Suprapubic skin (tissue), 4 donors: ENCODE data around the gene SERPINA9. TPM values are rescaled to one million over a fixed set of nuclear protein-coding genes. Genes with fewer than 3 reads are reported as not detected.

Source experiments
- DNase-seq, 2 donors: peaks; one replicate each; pipeline ENCODE4 v3.0.0-alpha.2; 2019; ENCODE audit warnings: low spot score in 2 of 2
- H3K27ac ChIP-seq: fragments of 200-600 bp; sonication (generic); one replicate; pipeline ENCODE4 v1.5.1; 2019
- H3K27me3 ChIP-seq: fragments of 200-600 bp; sonication (generic); one replicate; pipeline ENCODE4 v1.5.1; 2019
- H3K36me3 ChIP-seq: fragments of 200-600 bp; sonication (generic); one replicate; pipeline ENCODE4 v1.5.1; 2019
- H3K4me1 ChIP-seq: fragments of 200-600 bp; sonication (generic); one replicate; pipeline ENCODE4 v1.5.1; 2019
- H3K4me3 ChIP-seq: fragments of 200-600 bp; sonication (generic); one replicate; pipeline ENCODE4 v1.5.1; 2019; ENCODE audit warnings: mild to moderate bottlenecking
- H3K9me3 ChIP-seq: fragments of 200-600 bp; sonication (generic); one replicate; pipeline ENCODE4 v1.5.1; 2019
- CTCF ChIP-seq, 2 donors: fragments of 200-600 bp in 1 of 2; fragments of 450-650 bp in 1 of 2; sonication (generic) in 1 of 2; IDR thresholded peaks; one replicate each; pipeline ENCODE4 v1.5.1; 2016 to 2019; ENCODE audit warnings: antibody characterized with exemption in 2 of 2, mild to moderate bottlenecking in 1 of 2, moderate library complexity in 1 of 2
- EP300 ChIP-seq: sonication (generic); formaldehyde crosslinking; IDR thresholded peaks from one replicate; pipeline ENCODE4 v1.6.1; 2017; ENCODE audit warnings: antibody characterized with exemption
- POLR2A ChIP-seq, 2 donors: fragments of 450-650 bp; IDR thresholded peaks; one replicate each; pipeline ENCODE4 v1.6.1; 2017; ENCODE audit warnings: antibody characterized with exemption in 2 of 2, mild to moderate bottlenecking in 2 of 2, moderate library complexity in 2 of 2
- POLR2AphosphoS5 ChIP-seq, 3 donors: sonication (generic); formaldehyde crosslinking; IDR thresholded peaks; one replicate each; pipeline ENCODE4 v1.6.1; 2017; ENCODE audit warnings: antibody characterized with exemption in 3 of 3
- WGBS: methylation state at CpG from one replicate; pipeline ENCODE4 v1.1.5; 2018; 5-methylcytosine and 5-hydroxymethylcytosine counted together
- total RNA-seq, 4 donors: library from RNA; depleted of rRNA; stranded (reverse); fragments of >200 nt; gene quantifications; one replicate each; pipeline ENCODE4 v1.1.0, GENCODE V29; 2016

The SERPINA9 gene
- total RNA-seq, 4 donors from 2014 or later = 1.8 to 11.0 (median 6.2) TPM

- 80% methylated on average over 5 of the region's 5 CpGs for WGBS
- Histone ChIP-seq H3K9me3 (no peaks in the 10 kb centered on the region), H3K36me3 (no peaks in the 10 kb centered on the region), H3K27me3 (no peaks in the 10 kb centered on the region), H3K4me1 (no peaks in the 10 kb centered on the region), H3K27ac (no peak overlapping the region), H3K4me3 (no peak overlapping the region)
- TF ChIP-seq EP300 (no peak), CTCF (IDR thresholded peaks at IDR 0.05) (no peak), POLR2AphosphoS5 (IDR thresholded peaks at IDR 0.05) (no peak), POLR2A (IDR thresholded peaks at IDR 0.05) (no peak)
- no peak for DNase-seq
Measured at GRCh38 chr14:94439453-94440057, 36.4 kb downstream of the SERPINA9 start.

GRCh38 chr14:94428610-94429009, 47.4 kb downstream of the SERPINA9 start:
- no peak for DNase-seq
- H3K4me1 ChIP-seq = peaks cover 4% of the 10 kb centered on the region
- H3K4me3 ChIP-seq = no peak overlapping the region
- no peak overlapping the region for H3K27ac ChIP-seq
- WGBS = 47% methylated on average over 2 of the region's 2 CpGs
- peaks cover 5% of the 10 kb centered on the region for H3K27me3 ChIP-seq
- no peaks in the 10 kb centered on the region for H3K36me3 ChIP-seq
- TF ChIP-seq CTCF (IDR thresholded peaks at IDR 0.05) = no peak
- no peak for TF ChIP-seq POLR2AphosphoS5 (IDR thresholded peaks at IDR 0.05)
- no peak for TF ChIP-seq EP300
- TF ChIP-seq POLR2A (IDR thresholded peaks at IDR 0.05) = no peak
- H3K9me3 ChIP-seq = no peaks in the 10 kb centered on the region

GRCh38 chr14:94427016-94427613, 48.9 kb downstream of the SERPINA9 start:
- no peak for DNase-seq
- WGBS = 46% methylated on average over 9 of the region's 9 CpGs

GRCh38 chr14:94426526-94426925, 49.5 kb downstream of the SERPINA9 start:
- no peak for DNase-seq
- 59% methylated on average over 4 of the region's 4 CpGs for WGBS
- H3K4me3 ChIP-seq = no peak overlapping the region
- no peaks in the 10 kb centered on the region for H3K36me3 ChIP-seq
- no peak for TF ChIP-seq POLR2AphosphoS5 (IDR thresholded peaks at IDR 0.05)
- no peak for TF ChIP-seq POLR2A (IDR thresholded peaks at IDR 0.05)
- TF ChIP-seq EP300 = no peak
- TF ChIP-seq CTCF (IDR thresholded peaks at IDR 0.05) = no peak
- no peaks in the 10 kb centered on the region for H3K9me3 ChIP-seq
- no peak overlapping the region for H3K27ac ChIP-seq
- peaks cover 5% of the 10 kb centered on the region for H3K27me3 ChIP-seq
- peaks cover 4% of the 10 kb centered on the region for H3K4me1 ChIP-seq

More at GRCh38 chr14:94427016-94427613, 48.9 kb downstream of the SERPINA9 start:
- Histone ChIP-seq H3K4me3 (no peak overlapping the region), H3K9me3 (no peaks in the 10 kb centered on the region), H3K36me3 (no peaks in the 10 kb centered on the region), H3K27me3 (peaks cover 5% of the 10 kb centered on the region), H3K4me1 (peaks cover 4% of the 10 kb centered on the region), H3K27ac (no peak overlapping the region)
- TF ChIP-seq CTCF (IDR thresholded peaks at IDR 0.05) = no peak
- no peak for TF ChIP-seq POLR2AphosphoS5 (IDR thresholded peaks at IDR 0.05)
- TF ChIP-seq EP300 = no peak
- TF ChIP-seq POLR2A (IDR thresholded peaks at IDR 0.05) = no peak

GRCh38 chr14:94424371-94424770, 51.6 kb downstream of the SERPINA9 start:
- no peak overlapping the region for H3K4me3 ChIP-seq
- DNase-seq = no peak
- no peaks in the 10 kb centered on the region for H3K9me3 ChIP-seq
- peaks cover 4% of the 10 kb centered on the region for H3K4me1 ChIP-seq
- peaks cover 5% of the 10 kb centered on the region for H3K27me3 ChIP-seq
- TF ChIP-seq POLR2AphosphoS5 (IDR thresholded peaks at IDR 0.05) = no peak
- no peak for TF ChIP-seq CTCF (IDR thresholded peaks at IDR 0.05)
- TF ChIP-seq EP300 = no peak
- no peak for TF ChIP-seq POLR2A (IDR thresholded peaks at IDR 0.05)
- no peak overlapping the region for H3K27ac ChIP-seq
- no peaks in the 10 kb centered on the region for H3K36me3 ChIP-seq
- 82% methylated on average over 3 of the region's 3 CpGs for WGBS
